Neural cell (in vitro differentiated cells): ENCODE measurements around the gene IL17A. TPM values are rescaled to one million over a fixed set of nuclear protein-coding genes. Genes with fewer than 3 reads are reported as not detected.

ENCODE experiments used
- H2AFZ ChIP-seq: fragments of 200-600, 300-800 bp; sonication (generic), shearing (Covaris generic); 2 replicates; pipeline ENCODE4 v1.6.0; 2014; ENCODE audit warnings: low read depth, mild to moderate bottlenecking, antibody characterized with exemption, low read length, moderate library complexity
- H3F3A ChIP-seq: fragments of 200-600 bp; shearing (Covaris generic); 2 replicates; pipeline ENCODE4 v1.6.1; 2016; ENCODE audit warnings: mild to moderate bottlenecking, moderate library complexity, mixed read lengths, antibody characterized with exemption, low read length; ENCODE audit not compliant: insufficient read depth, poor library complexity, severe bottlenecking
- H3K27ac ChIP-seq: fragments of 200-600, 300-800 bp; sonication (generic), shearing (Covaris generic); 2 replicates; pipeline ENCODE4 v1.5.1; 2014; ENCODE audit warnings: mild to moderate bottlenecking, low read length, moderate library complexity
- H3K27me3 ChIP-seq: fragments of 300-800, 200-600 bp; sonication (generic), shearing (Covaris generic); 2 replicates; pipeline ENCODE4 v1.6.0; 2014; ENCODE audit warnings: mild to moderate bottlenecking, low read depth, low read length, moderate library complexity; ENCODE audit not compliant: insufficient read depth
- H3K36me3 ChIP-seq: fragments of 300-800, 200-600 bp; sonication (generic), shearing (Covaris generic); 2 replicates; pipeline ENCODE4 v1.5.1; 2014; ENCODE audit warnings: mild to moderate bottlenecking, antibody characterized with exemption, low read length, moderate library complexity; ENCODE audit not compliant: insufficient read depth
- H3K4me2 ChIP-seq: fragments of 300-800, 200-600 bp; sonication (generic), shearing (Covaris generic); 2 replicates; pipeline ENCODE4 v1.6.0; 2014; ENCODE audit warnings: mild to moderate bottlenecking, low read length
- H3K4me3 ChIP-seq: fragments of 300-800, 200-600 bp; sonication (generic), shearing (Covaris generic); 2 replicates; pipeline ENCODE4 v1.5.1; 2014; ENCODE audit warnings: mild to moderate bottlenecking, low read length, moderate library complexity
- H3K79me2 ChIP-seq: fragments of 200-600 bp; shearing (Covaris generic); replicated peaks from 2 replicates; pipeline ENCODE4 v1.6.0; 2014; ENCODE audit warnings: mild to moderate bottlenecking, low read length, moderate library complexity; ENCODE audit not compliant: insufficient read depth
- H3K9ac ChIP-seq: fragments of 300-800, 200-600 bp; sonication (generic), shearing (Covaris generic); 2 replicates; pipeline ENCODE4 v1.6.1; 2016; ENCODE audit warnings: mild to moderate bottlenecking, low read length, mixed read lengths
- H3K9me2 ChIP-seq: fragments of 200-600 bp; shearing (Covaris generic); 2 replicates; pipeline ENCODE4 v1.6.1; 2016; ENCODE audit warnings: mild to moderate bottlenecking, low read length, mixed read lengths; ENCODE audit not compliant: insufficient read depth
- H3K9me3 ChIP-seq: fragments of 200-600, 300-800 bp; sonication (generic), shearing (Covaris generic); 2 replicates; pipeline ENCODE4 v1.6.1; 2016; ENCODE audit warnings: mild to moderate bottlenecking, mixed run types, low read length, moderate library complexity, mixed read lengths
- H4K20me1 ChIP-seq: fragments of 200-600 bp; shearing (Covaris generic); 2 replicates; pipeline ENCODE4 v1.6.1; 2016; ENCODE audit warnings: mild to moderate bottlenecking, mixed run types; ENCODE audit not compliant: insufficient read depth
- CTCF ChIP-seq: fragments of 450-650 bp; IDR thresholded peaks from 2 replicates; pipeline ENCODE4 v1.5.1; 2014; ENCODE audit warnings: antibody characterized with exemption, mild to moderate bottlenecking, moderate library complexity; ENCODE audit not compliant: poor library complexity, severe bottlenecking
- EP300 ChIP-seq: fragments of 450-650 bp; conservative IDR thresholded peaks from 2 replicates; pipeline ENCODE4 v1.6.1; 2014; ENCODE audit warnings: antibody characterized with exemption, mild to moderate bottlenecking, moderate library complexity; ENCODE audit not compliant: poor library complexity, severe bottlenecking
- EZH2 ChIP-seq: fragments of 200-600, 300-800 bp; shearing (Covaris generic), sonication (generic); IDR thresholded peaks from 2 replicates; pipeline ENCODE4 v1.6.1; 2014; ENCODE audit warnings: antibody characterized with exemption, low read length, borderline replicate concordance, mild to moderate bottlenecking; ENCODE audit not compliant: insufficient read depth, poor library complexity, severe bottlenecking
- MXI1 ChIP-seq: fragments of 450-650 bp; conservative IDR thresholded peaks from 2 replicates; pipeline ENCODE4 v1.6.1; 2014; ENCODE audit warnings: antibody characterized with exemption, mild to moderate bottlenecking; ENCODE audit not compliant: poor library complexity, severe bottlenecking
- POLR2AphosphoS5 ChIP-seq: IDR thresholded peaks from 2 replicates; pipeline ENCODE4 v1.6.1; 2012
- RAD21 ChIP-seq: fragments of 450-650 bp; conservative IDR thresholded peaks from 2 replicates; pipeline ENCODE4 v1.6.1; 2014; ENCODE audit warnings: antibody characterized with exemption, mild to moderate bottlenecking, moderate library complexity
- REST ChIP-seq: IDR thresholded peaks from 2 replicates; pipeline ENCODE4 v1.6.1; 2012; ENCODE audit warnings: borderline replicate concordance
- SMC3 ChIP-seq: fragments of 450-650 bp; conservative IDR thresholded peaks from 2 replicates; pipeline ENCODE4 v1.6.1; 2014; ENCODE audit warnings: antibody characterized with exemption, mild to moderate bottlenecking, moderate library complexity; ENCODE audit not compliant: poor library complexity
- TAF1 ChIP-seq: IDR thresholded peaks from 2 replicates; pipeline ENCODE4 v1.6.1; 2012; ENCODE audit warnings: low read depth
- polyA plus RNA-seq: library from polyadenylated mRNA; depleted of rRNA; stranded (reverse); fragments of >200 nt; gene quantifications from 2 replicates; pipeline ENCODE4 v1.2.3, GENCODE V29; 2014

The IL17A gene
- polyA plus RNA-seq, 1 donor from 2014 or later, result not detected

- no peaks in the 10 kb centered on the region for H3K9me2 ChIP-seq
- no peak overlapping the region for H3K27ac ChIP-seq
- no peak overlapping the region for H2AFZ ChIP-seq
- no peak overlapping the region for H3K4me2 ChIP-seq
- H3K9me3 ChIP-seq, result no peaks in the 10 kb centered on the region
- TF ChIP-seq EP300, result no peak
- TF ChIP-seq TAF1, result no peak
- no peak for TF ChIP-seq RAD21
- no peak for TF ChIP-seq CTCF
- TF ChIP-seq REST, result no peak
- no peak for TF ChIP-seq SMC3
- no peak for TF ChIP-seq MXI1
- no peak overlapping the region for H3K9ac ChIP-seq
- H3K79me2 ChIP-seq, result no peaks in the 10 kb centered on the region
- H4K20me1 ChIP-seq, result no peaks in the 10 kb centered on the region
- H3F3A ChIP-seq, result no peaks in the 10 kb centered on the region
- H3K27me3 ChIP-seq, result no peaks in the 10 kb centered on the region
- no peak overlapping the region for H3K4me3 ChIP-seq
- no peaks in the 10 kb centered on the region for H3K36me3 ChIP-seq
Measured at GRCh38 chr6:52231406-52232127, 45.4 kb downstream of the IL17A start.

GRCh38 chr6:52233005-52233404, 46.8 kb downstream of the IL17A start:
- Histone ChIP-seq H3K9ac (no peak overlapping the region), H2AFZ (no peak overlapping the region), H3K4me2 (no peak overlapping the region), H3K27me3 (no peaks in the 10 kb centered on the region), H3K36me3 (no peaks in the 10 kb centered on the region), H3K9me2 (no peaks in the 10 kb centered on the region), H3K9me3 (no peaks in the 10 kb centered on the region), H4K20me1 (no peaks in the 10 kb centered on the region), H3K27ac (no peak overlapping the region), H3F3A (no peaks in the 10 kb centered on the region), H3K79me2 (no peaks in the 10 kb centered on the region), H3K4me3 (no peak overlapping the region)
- TF ChIP-seq SMC3 (no peak), POLR2AphosphoS5 (no peak), REST (no peak), EP300 (no peak), CTCF (no peak), RAD21 (no peak), MXI1 (no peak), EZH2 (no peak), TAF1 (no peak)
